ENCODE results near the gene HSPA8. TPM values are rescaled to one million over a fixed set of nuclear protein-coding genes. Genes with fewer than 3 reads are reported as not detected.

The HSPA8 gene
- 1,540 to 1,732 TPM (median 1,582 TPM) in 5 replicates for total RNA-seq (2022; extraction: Qiagen RNA extraction)

DNA sequence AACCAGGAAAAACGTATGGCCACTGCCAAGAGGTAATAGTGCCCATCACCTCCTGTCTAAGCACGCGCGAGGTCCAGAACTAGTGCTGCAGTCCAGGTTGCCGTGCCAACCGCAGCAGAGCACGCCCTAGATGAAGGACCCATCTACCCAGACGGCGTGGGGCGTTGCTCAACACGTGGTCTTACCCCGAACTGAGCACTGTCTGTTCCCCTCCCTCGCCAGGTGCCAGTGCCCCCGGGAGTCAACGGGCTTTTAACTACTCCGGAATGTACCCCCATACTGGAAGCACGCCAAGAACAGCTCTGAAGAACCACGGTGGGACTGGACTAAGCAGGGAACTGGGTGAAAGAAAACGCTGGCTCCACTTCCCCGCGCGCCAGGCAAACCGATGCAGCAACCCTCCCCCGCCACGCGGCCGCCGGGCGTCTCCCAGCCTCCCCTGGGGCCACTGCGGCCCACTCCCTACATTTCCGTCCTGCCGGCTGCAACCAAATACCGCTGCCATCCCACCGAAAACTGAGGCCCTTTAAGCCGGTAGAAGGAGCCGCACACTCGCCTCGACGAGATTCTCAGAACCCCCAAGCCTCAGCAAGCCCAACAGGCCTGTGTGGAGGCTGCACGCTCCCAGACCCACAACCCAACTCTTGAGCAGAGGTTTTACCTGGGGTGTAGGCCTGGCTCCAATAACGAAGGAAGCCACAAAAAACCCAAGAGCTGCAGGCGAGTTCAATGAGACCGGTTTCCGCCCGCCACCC lies at the start of gene HSPA8:
HSPA8 (minus strand) TSS at position 734 of the 755 bp plus-strand sequence. CDS start 812 bp downstream, outside the sequence.

Other genes starting within 250 kb of the HSPA8 start
- gene CRTAM, start 223.6 kb downstream of the HSPA8 start, total RNA-seq (2022; extraction: Qiagen RNA extraction) = 0.04 to 0.11 TPM (median 0.06 TPM) in 3 of 5 replicates, not detected in the others
- 3.1 to 4.3 TPM (median 3.8 TPM) in 5 replicates for gene JHY, start 179.4 kb downstream of the HSPA8 start, total RNA-seq (2022; extraction: Qiagen RNA extraction)
- not detected in 5 replicates for gene BSX, start 80.3 kb downstream of the HSPA8 start, total RNA-seq (2022; extraction: Qiagen RNA extraction)
- gene CLMP, start 133.1 kb upstream of the HSPA8 start, total RNA-seq (2022; extraction: Qiagen RNA extraction) = 18.3 to 26.7 TPM (median 22.9 TPM) in 5 replicates

Measured in A549 treated with dexamethasone at 1 μM for 4 hours (cell line).